GM08714 (cell line): ENCODE data around the gene CMTM7.

Source experiments
- H3K4me3 ChIP-seq: fragments of 200-500 bp; sonication (Bioruptor generic); 2 replicates; pipeline ENCODE4 v1.5.1; 2014; ENCODE audit warnings: mild to moderate bottlenecking, low read length, inconsistent platforms
- ZNF274 ChIP-seq: IDR thresholded peaks from 2 replicates; pipeline ENCODE4 v1.6.1; 2012; ENCODE audit warnings: mild to moderate bottlenecking, low read depth, low read length

Gene CMTM7

GRCh38 chr3:32500231-32500630 lies 108.6 kb downstream of the CMTM7 start:
- no peak for TF ChIP-seq ZNF274
- H3K4me3 ChIP-seq = no peak overlapping the region; the same call in 1 of the 2 replicates

- no peak for TF ChIP-seq ZNF274
- H3K4me3 ChIP-seq = peak overlapping the region; percentile 84
Measured at GRCh38 chr3:32500880-32501782, 109.5 kb downstream of the CMTM7 start.

DNA sequence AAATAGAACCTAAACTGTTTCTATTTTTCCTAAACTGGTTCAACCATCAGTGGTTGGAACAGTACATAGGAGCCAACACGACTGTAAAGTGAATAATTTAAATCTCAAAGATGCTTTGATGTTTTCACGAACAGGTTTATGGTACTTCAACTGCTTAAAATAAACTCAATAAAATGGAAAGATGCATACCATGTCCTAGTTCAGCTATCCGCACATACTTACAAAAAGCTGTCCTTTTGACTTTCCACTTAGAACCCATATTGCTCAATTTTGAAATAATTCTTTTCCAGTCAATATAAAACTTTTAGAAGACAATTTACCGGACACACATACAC lies 110.1 kb downstream of the CMTM7 start:
- no peak for TF ChIP-seq ZNF274
- H3K4me3 ChIP-seq = peak overlapping the region; percentile 84

DNA sequence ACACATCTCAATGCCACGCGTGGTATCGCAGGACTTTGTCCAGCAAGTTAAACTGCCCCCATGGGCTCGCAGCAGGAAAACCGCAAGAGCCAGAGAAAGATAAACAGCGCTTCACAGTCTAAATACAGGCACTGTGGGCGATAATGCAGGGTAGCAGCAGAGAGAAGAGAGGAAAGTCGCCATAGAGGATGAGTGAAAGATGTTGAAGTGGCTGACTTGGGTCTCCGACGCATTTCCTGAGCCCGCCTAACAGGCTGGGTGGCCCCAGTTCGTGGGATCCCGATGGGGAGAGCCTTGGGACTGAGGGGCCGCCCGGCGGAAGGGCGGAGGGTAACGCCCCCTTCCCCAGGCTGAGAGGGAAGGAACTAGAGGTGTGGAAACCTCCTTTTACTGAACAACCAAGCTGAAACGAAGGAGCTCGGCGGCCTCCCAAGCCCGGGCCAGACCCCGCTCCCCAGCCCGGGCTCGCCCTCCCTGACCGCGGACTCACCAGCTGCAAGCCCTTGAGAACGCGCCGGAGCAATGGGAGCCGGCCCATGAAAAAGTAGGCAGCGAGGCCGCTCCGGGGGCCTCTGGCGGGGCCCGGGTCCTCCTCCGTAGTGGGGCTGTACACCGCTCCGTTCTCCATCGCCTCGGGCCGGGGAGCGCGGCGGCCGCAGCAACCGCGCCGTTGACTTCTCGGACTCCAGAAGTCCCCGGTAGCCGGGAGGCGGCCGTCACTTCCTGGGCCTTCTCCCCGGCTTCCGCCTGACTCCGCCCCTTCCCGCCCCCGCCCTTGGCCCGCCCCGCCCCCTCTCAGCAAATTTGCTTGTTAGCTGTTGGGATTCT lies 110.7 kb downstream of the CMTM7 start, which contains the start of gene CMTM6:
Gene CMTM6, minus strand, starts transcription at position 735 of the 828 bp plus-strand sequence. Its CDS starts 107 bp downstream, at position 628.
- peak within 1 kb of the TSS; percentile 84 for H3K4me3 ChIP-seq
- TF ChIP-seq ZNF274 = no peak

DNA sequence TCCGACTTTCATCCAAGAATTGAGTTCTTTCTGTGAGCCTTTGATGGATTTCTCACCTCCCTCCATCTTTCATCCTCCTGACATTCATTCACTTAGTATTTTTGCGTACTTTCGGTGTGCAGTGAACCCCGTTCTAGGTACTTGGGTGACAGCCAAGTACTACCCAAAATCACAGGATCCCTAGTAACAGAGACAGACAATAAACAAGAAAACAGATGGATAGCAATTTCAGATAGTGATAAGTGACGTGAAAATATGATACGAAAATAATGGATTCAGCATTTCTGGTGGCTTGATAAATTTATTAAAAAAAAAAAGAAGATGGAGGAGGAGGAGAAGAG lies 111.3 kb downstream of the CMTM7 start:
- peak overlapping the region; percentile 84 for H3K4me3 ChIP-seq
- no peak for TF ChIP-seq ZNF274
